Fibroblast of lung (primary cell): ENCODE results near the gene CAPS. TPM values are rescaled to one million over a fixed set of nuclear protein-coding genes. Genes with fewer than 3 reads are reported as not detected.

Source experiments
- DNase-seq, 2 donors: peaks; one replicate each; pipeline versions ENCODE4 v3.0.0 to v3.0.0-alpha.2; 2010; ENCODE audit warnings: low read depth in 2 of 2
- H2AFZ ChIP-seq: 2 replicates; pipeline ENCODE4 v1.5.1; 2012; ENCODE audit warnings: low read length, control low read depth, inconsistent platforms
- H3K27ac ChIP-seq: 2 replicates; pipeline ENCODE4 v1.5.1; 2011; ENCODE audit warnings: low read length, control low read depth; ENCODE audit not compliant: insufficient read depth
- H3K27me3 ChIP-seq: 2 replicates; pipeline ENCODE4 v1.5.1; 2011; ENCODE audit warnings: mild to moderate bottlenecking, low read length; ENCODE audit not compliant: control insufficient read depth, insufficient read depth
- H3K36me3 ChIP-seq: 2 replicates; pipeline ENCODE4 v1.5.1; 2011; ENCODE audit warnings: low read length; ENCODE audit not compliant: control insufficient read depth, insufficient read depth
- H3K4me1 ChIP-seq: 2 replicates; pipeline ENCODE4 v1.5.1; 2011; ENCODE audit warnings: low read length; ENCODE audit not compliant: control insufficient read depth, insufficient read depth; ENCODE audit errors: extremely low read depth
- H3K4me2 ChIP-seq: 2 replicates; pipeline ENCODE4 v1.5.1; 2011; ENCODE audit warnings: low read length, control low read depth; ENCODE audit not compliant: insufficient read depth; ENCODE audit errors: extremely low read depth
- H3K4me3 ChIP-seq, 4 experiments: fragments of 200-600 bp in 1 of 4; sonication (generic) in 1 of 4; replicated peaks in 1 of 4; 2 replicates each; pipeline ENCODE4 v1.5.1; 2011 to 2016; ENCODE audit warnings: low read length in 4 of 4, low read depth in 3 of 4, mild to moderate bottlenecking in 3 of 4, control low read depth in 2 of 4, inconsistent platforms in 1 of 4, mixed read lengths in 1 of 4; ENCODE audit not compliant: insufficient read depth in 1 of 4; ENCODE audit errors: control extremely low read depth in 1 of 4
- H3K79me2 ChIP-seq: 2 replicates; pipeline ENCODE4 v1.5.1; 2012; ENCODE audit warnings: mild to moderate bottlenecking, low read length, inconsistent platforms; ENCODE audit not compliant: control insufficient read depth, insufficient read depth
- H3K9ac ChIP-seq: 2 replicates; pipeline ENCODE4 v1.5.1; 2011; ENCODE audit warnings: mild to moderate bottlenecking, low read length, control low read depth; ENCODE audit not compliant: insufficient read depth
- H3K9me3 ChIP-seq: 2 replicates; pipeline ENCODE4 v1.5.1; 2012; ENCODE audit warnings: low read depth, low read length; ENCODE audit not compliant: control insufficient read depth, insufficient read depth
- H4K20me1 ChIP-seq: 2 replicates; pipeline ENCODE4 v1.5.1; 2011; ENCODE audit warnings: low read length; ENCODE audit not compliant: control insufficient read depth, insufficient read depth; ENCODE audit errors: extremely low read depth
- CTCF ChIP-seq, 2 donors: IDR thresholded peaks in 1 of 2; conservative IDR thresholded peaks in 1 of 2; 1 replicate in 1 of 2; 2 replicates in 1 of 2; pipeline ENCODE4 v1.5.1; 2011 to 2012; ENCODE audit warnings: low read length in 2 of 2, control low read depth in 1 of 2, inconsistent platforms in 1 of 2, low read depth in 1 of 2, mild to moderate bottlenecking in 1 of 2
- EZH2 ChIP-seq: IDR thresholded peaks from 2 replicates; pipeline ENCODE4 v1.5.1; 2012; ENCODE audit warnings: low read length, control low read depth, mild to moderate bottlenecking; ENCODE audit errors: missing control alignments
- polyA plus RNA-seq, 2 donors: library from polyadenylated mRNA; depleted of rRNA in 1 of 2; stranded (reverse) in 1 of 2; unstranded in 1 of 2; fragments of >200 nt; gene quantifications; 2 replicates each; pipeline ENCODE4 v1.2.1, GENCODE V29; 2011 to 2012; ENCODE audit warnings: missing spikeins in 1 of 2
- total RNA-seq: library from RNA; depleted of rRNA; stranded (reverse); fragments of >200 nt; gene quantifications from 2 replicates; pipeline ENCODE4 v1.2.1, GENCODE V29; 2014

Gene CAPS
- total and polyA plus RNA-seq, 2 donors (not counting 1 experiment from before 2014, with no cell fraction given) = 1.6 to 7.3 TPM

- Histone ChIP-seq H3K4me3 (no peak overlapping the region), H4K20me1 (no peaks in the 10 kb centered on the region), H2AFZ (no peak overlapping the region), H3K27me3 (no peaks in the 10 kb centered on the region), H3K27ac (no peak overlapping the region), H3K9ac (no peak overlapping the region), H3K79me2 (peaks cover 68% of the 10 kb centered on the region), H3K36me3 (peaks cover 6% of the 10 kb centered on the region), H3K9me3 (no peaks in the 10 kb centered on the region), H3K4me1 (peaks cover 23% of the 10 kb centered on the region), H3K4me2 (no peak overlapping the region)
- no peak for DNase-seq
- TF ChIP-seq CTCF (conservative IDR thresholded peaks at IDR 0.05 in 1 of 2, IDR thresholded peaks at IDR 0.05 in 1 of 2; ENCODE audit: low read depth in 1 of 2, low read length in 2 of 2) = no peak
- no peak for TF ChIP-seq EZH2
Observed at GRCh38 chr19:5948752-5949564, 34.9 kb downstream of the CAPS start.

- DNase-seq = no peak
- H4K20me1 ChIP-seq = no peaks in the 10 kb centered on the region
- H3K36me3 ChIP-seq = peaks cover 6% of the 10 kb centered on the region
- H3K4me2 ChIP-seq = no peak overlapping the region
- peaks cover 28% of the 10 kb centered on the region for H3K4me1 ChIP-seq
- no peak overlapping the region for H3K4me3 ChIP-seq
- H3K9ac ChIP-seq = no peak overlapping the region
- no peaks in the 10 kb centered on the region for H3K9me3 ChIP-seq
- H3K27me3 ChIP-seq = no peaks in the 10 kb centered on the region
- H3K79me2 ChIP-seq = peaks cover 71% of the 10 kb centered on the region
- no peak for TF ChIP-seq CTCF (conservative IDR thresholded peaks at IDR 0.05 in 1 of 2, IDR thresholded peaks at IDR 0.05 in 1 of 2; ENCODE audit: low read depth in 1 of 2, low read length in 2 of 2)
- TF ChIP-seq EZH2 = no peak
- H2AFZ ChIP-seq = no peak overlapping the region
- no peak overlapping the region for H3K27ac ChIP-seq
Observed at GRCh38 chr19:5949792-5950305, 35.8 kb downstream of the CAPS start.

GRCh38 chr19:5950741-5951140 is 36.7 kb downstream of the CAPS start:
- H4K20me1 ChIP-seq = no peaks in the 10 kb centered on the region
- H3K4me3 ChIP-seq = no peak overlapping the region

More at GRCh38 chr19:5950741-5951140, 36.7 kb downstream of the CAPS start:
- no peak overlapping the region for H3K27ac ChIP-seq
- no peak for TF ChIP-seq CTCF (conservative IDR thresholded peaks at IDR 0.05 in 1 of 2, IDR thresholded peaks at IDR 0.05 in 1 of 2; ENCODE audit: low read depth in 1 of 2, low read length in 2 of 2)
- TF ChIP-seq EZH2 = no peak
- H3K79me2 ChIP-seq = peaks cover 66% of the 10 kb centered on the region
- peaks cover 31% of the 10 kb centered on the region for H3K4me1 ChIP-seq
- H3K36me3 ChIP-seq = peaks cover 6% of the 10 kb centered on the region
- no peak for DNase-seq
- no peak overlapping the region for H2AFZ ChIP-seq
- H3K9me3 ChIP-seq = no peaks in the 10 kb centered on the region
- no peaks in the 10 kb centered on the region for H3K27me3 ChIP-seq
- H3K4me2 ChIP-seq = no peak overlapping the region
- H3K9ac ChIP-seq = no peak overlapping the region
